ENCODE measurements around the gene TRPT1. TPM values are rescaled to one million over a fixed set of nuclear protein-coding genes. Genes with fewer than 3 reads are reported as not detected.
A peak's percentile ranks its signal among the peaks of the same experiment; 100 is the strongest.

Gene TRPT1
- total RNA-seq, 1 donor from 2014 or later = 43.2 TPM

DNA sequence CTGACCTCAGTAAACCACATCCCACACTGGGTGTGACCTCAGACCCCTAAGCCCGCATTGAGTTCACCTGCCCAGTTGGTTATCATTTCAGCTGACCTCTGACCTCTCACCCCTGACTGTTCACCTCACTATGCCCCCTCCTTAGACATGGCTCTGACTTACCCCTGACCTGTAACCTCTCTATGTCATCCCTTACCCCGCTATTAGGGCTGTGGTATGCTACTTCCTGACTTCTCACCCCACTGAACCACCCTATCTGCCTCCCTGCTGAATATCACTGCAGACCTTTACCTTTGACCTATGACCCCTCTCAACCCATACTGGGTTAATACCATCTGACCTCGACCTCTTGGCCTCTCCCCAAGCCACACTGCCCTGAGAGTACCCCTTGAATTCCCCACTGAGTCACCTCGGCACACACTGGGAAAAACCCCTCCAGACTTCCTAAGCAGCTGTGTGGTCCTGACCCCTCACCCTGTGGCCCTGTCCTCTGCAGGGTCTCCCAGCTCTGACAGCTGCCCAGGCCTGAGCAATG, 33.6 kb upstream of the TRPT1 start:
- no peak for TF ChIP-seq CTCF (conservative IDR thresholded peaks at IDR 0.05)
- H3K4me1 Mint-ChIP-seq = peaks cover 14% of the 10 kb centered on the region
- no peak for DNase-seq (ENCODE audit: low read depth, low spot score)
- H3K9me3 Mint-ChIP-seq = no peaks in the 10 kb centered on the region
- peaks cover 15% of the 10 kb centered on the region for H3K36me3 Mint-ChIP-seq (ENCODE audit: low read depth)
- no peaks in the 10 kb centered on the region for H3K27me3 Mint-ChIP-seq (ENCODE audit: low read depth)
- peak overlapping the region; percentile 86 for H3K27ac Mint-ChIP-seq (ENCODE audit: unreplicated experiment)
- H3K4me3 Mint-ChIP-seq = peak overlapping the region; percentile 51

GRCh38 chr11:64258946-64259532, 33.1 kb upstream of the TRPT1 start:
- peak overlapping the region; percentile 51 for H3K4me3 Mint-ChIP-seq
- H3K9me3 Mint-ChIP-seq = no peaks in the 10 kb centered on the region
- no peaks in the 10 kb centered on the region for H3K27me3 Mint-ChIP-seq (ENCODE audit: low read depth)
- no peak for TF ChIP-seq CTCF (conservative IDR thresholded peaks at IDR 0.05)
- peaks cover 15% of the 10 kb centered on the region for H3K36me3 Mint-ChIP-seq (ENCODE audit: low read depth)
- no peak for DNase-seq (ENCODE audit: low read depth, low spot score)
- H3K4me1 Mint-ChIP-seq = peaks cover 15% of the 10 kb centered on the region
- no peak overlapping the region for H3K27ac Mint-ChIP-seq (ENCODE audit: unreplicated experiment)

DNA sequence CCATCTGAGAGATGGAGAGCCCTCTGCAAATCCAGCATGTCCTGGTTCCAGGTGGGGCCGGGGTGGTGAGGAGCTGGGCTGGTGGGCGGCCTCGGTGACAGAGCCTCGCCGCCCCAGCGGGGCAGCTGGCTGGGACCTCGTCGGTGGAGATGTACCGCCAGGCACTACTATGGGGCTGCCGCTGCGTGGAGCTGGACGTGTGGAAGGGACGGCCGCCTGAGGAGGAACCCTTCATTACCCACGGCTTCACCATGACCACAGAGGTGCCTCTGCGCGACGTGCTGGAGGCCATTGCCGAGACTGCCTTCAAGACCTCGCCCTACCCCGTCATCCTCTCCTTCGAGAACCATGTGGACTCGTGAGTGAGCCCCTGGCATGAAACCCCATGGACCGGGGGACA, 32.4 kb upstream of the TRPT1 start:
- Mint-ChIP-seq H3K36me3 (ENCODE audit: low read depth) (peaks cover 15% of the 10 kb centered on the region), H3K9me3 (no peaks in the 10 kb centered on the region), H3K4me1 (peaks cover 18% of the 10 kb centered on the region), H3K27ac (ENCODE audit: unreplicated experiment) (no peak overlapping the region), H3K4me3 (no peak overlapping the region), H3K27me3 (ENCODE audit: low read depth) (no peaks in the 10 kb centered on the region)
- no peak for DNase-seq (ENCODE audit: low read depth, low spot score)
- no peak for TF ChIP-seq CTCF (conservative IDR thresholded peaks at IDR 0.05)

DNA sequence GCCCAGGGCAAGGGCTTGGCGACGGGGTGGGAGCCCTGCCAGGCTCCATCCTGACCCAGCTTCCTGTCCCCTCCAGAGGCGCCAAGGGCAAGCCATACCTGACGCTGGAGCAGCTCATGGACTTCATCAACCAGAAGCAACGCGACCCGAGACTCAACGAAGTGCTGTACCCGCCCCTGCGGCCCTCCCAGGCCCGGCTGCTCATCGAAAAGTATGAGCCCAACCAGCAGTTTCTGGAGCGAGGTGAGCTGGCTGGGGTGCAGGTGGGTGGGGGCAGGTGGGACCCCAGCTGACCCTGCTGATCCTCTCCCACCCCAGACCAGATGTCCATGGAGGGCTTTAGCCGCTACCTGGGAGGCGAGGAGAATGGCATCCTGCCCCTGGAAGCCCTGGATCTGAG, 30.3 kb upstream of the TRPT1 start:
- Mint-ChIP-seq H3K36me3 (ENCODE audit: low read depth) (peaks cover 13% of the 10 kb centered on the region), H3K4me3 (no peak overlapping the region), H3K27me3 (ENCODE audit: low read depth) (no peaks in the 10 kb centered on the region), H3K27ac (ENCODE audit: unreplicated experiment) (no peak overlapping the region), H3K9me3 (no peaks in the 10 kb centered on the region), H3K4me1 (peaks cover 23% of the 10 kb centered on the region)
- no peak for TF ChIP-seq CTCF (conservative IDR thresholded peaks at IDR 0.05)
- DNase-seq (ENCODE audit: low read depth, low spot score) = no peak

DNA sequence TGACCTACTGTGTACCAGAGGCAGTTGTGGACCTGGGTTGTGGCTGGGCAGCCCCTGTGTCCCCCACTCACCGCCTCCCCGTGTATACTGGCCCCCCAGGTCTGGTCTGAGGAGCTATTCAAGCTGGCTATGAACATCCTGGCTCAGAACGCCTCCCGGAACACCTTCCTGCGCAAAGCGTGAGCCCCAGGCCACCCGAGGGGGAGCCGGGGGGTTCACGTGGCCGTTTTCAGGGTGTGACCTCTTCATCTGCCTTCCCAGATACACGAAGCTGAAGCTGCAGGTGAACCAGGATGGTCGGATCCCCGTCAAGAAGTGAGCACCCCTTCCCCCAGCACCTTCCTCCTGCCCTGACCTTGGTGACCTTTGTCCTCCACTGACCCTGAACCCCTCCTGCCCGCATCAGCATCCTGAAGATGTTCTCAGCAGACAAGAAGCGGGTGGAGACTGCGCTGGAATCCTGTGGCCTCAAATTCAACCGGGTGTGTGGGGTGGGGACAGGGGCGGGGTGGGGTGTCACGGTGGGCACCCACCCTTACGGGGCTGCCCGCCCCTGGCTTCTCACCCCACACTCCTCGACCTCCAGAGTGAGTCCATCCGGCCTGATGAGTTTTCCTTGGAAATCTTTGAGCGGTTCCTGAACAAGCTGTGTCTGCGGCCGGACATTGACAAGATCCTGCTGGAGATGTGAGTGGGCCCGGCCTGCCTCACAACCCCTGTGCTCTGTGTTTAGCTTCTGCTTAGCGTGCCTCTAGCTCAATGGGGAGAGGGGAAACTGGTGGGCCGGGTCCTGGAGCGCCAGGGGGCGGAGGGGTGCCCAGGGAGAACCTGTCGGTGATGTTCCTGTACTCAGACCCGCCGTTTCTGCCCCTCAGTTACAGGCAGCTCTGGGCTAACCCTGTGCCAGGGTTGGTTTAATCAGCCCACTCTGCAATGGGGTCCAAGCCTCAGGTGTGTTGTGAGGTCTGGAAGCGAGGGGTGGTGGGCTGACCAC, 29.4 kb upstream of the TRPT1 start:
- H3K36me3 Mint-ChIP-seq (ENCODE audit: low read depth) = peaks cover 13% of the 10 kb centered on the region
- H3K4me3 Mint-ChIP-seq = peak overlapping the region; percentile 27

More for the DNA sequence above, 29.4 kb upstream of the TRPT1 start:
- peak overlapping the region; percentile 19 for H3K27ac Mint-ChIP-seq (ENCODE audit: unreplicated experiment)
- peaks cover 23% of the 10 kb centered on the region for H3K4me1 Mint-ChIP-seq
- no peaks in the 10 kb centered on the region for H3K27me3 Mint-ChIP-seq (ENCODE audit: low read depth)
- DNase-seq (ENCODE audit: low read depth, low spot score) = no peak
- H3K9me3 Mint-ChIP-seq = no peaks in the 10 kb centered on the region
- no peak for TF ChIP-seq CTCF (conservative IDR thresholded peaks at IDR 0.05)
